Psoas muscle (tissue), 8 donors: Measurements from ENCODE around the gene GNLY. TPM values are rescaled to one million over a fixed set of nuclear protein-coding genes. Genes with fewer than 3 reads are reported as not detected.
A peak's percentile ranks its signal among the peaks of the same experiment; 100 is the strongest.

Experiments used
- ATAC-seq, 4 donors: fragments of 200-7000 bp; cut with Tn5 transposase; one replicate each; pipeline ENCODE4 v1.9.1; 2020; ENCODE audit warnings: moderate library complexity in 3 of 4, mild to moderate bottlenecking in 2 of 4
- DNase-seq, 2 donors: peaks; one replicate each; pipeline ENCODE4 v3.0.0-alpha.2; 2020
- H3K27ac ChIP-seq: fragments of 200-600 bp; one replicate; pipeline ENCODE4 v1.8.0; 2022
- H3K27me3 ChIP-seq, 3 donors: fragments of 200-600 bp in 1 of 3; one replicate each; pipeline versions ENCODE4 v1.6.1 to v1.8.0; 2013 to 2022; ENCODE audit warnings: low read length in 2 of 3, mild to moderate bottlenecking in 2 of 3, moderate library complexity in 1 of 3; ENCODE audit not compliant: insufficient read depth in 3 of 3
- H3K36me3 ChIP-seq, 2 donors: fragments of 200-600 bp in 1 of 2; one replicate each; pipeline versions ENCODE4 v1.6.1 to v1.8.0; 2013 to 2022; ENCODE audit warnings: low read depth in 1 of 2, mild to moderate bottlenecking in 1 of 2, moderate library complexity in 1 of 2; ENCODE audit not compliant: insufficient read depth in 1 of 2
- H3K4me1 ChIP-seq: fragments of 200-600 bp; one replicate; pipeline ENCODE4 v1.8.0; 2022
- H3K4me3 ChIP-seq: fragments of 200-600 bp; one replicate; pipeline ENCODE4 v1.8.0; 2022; ENCODE audit warnings: mild to moderate bottlenecking
- H3K9me3 ChIP-seq: fragments of 200-600 bp; one replicate; pipeline ENCODE4 v1.8.0; 2022
- CTCF ChIP-seq: fragments of 200-600 bp; IDR thresholded peaks from one replicate; pipeline ENCODE4 v1.8.0; 2022; ENCODE audit warnings: antibody characterized with exemption
- WGBS, 3 donors: extraction: QIAGEN DNeasy Blood & Tissue Kit; methylation state at CpG; one replicate each; pipeline versions ENCODE4 v1.1.6 to v1.1.7; 2013; 5-methylcytosine and 5-hydroxymethylcytosine counted together
- intact Hi-C, 2 donors: fragments of 100-400 bp; cut with DNase I; formaldehyde crosslinking; loops; one replicate each; pipeline versions ENCODE4 v1.11.0 to v1.14.2; 2022
- polyA plus RNA-seq, 3 donors: library from polyadenylated mRNA; stranded (reverse); fragments of 200-250 nt; gene quantifications; one replicate each; pipeline ENCODE4 v1.2.3, GENCODE V29; 2013
- total RNA-seq, 4 donors: library from RNA; stranded (reverse); fragmentation: NEBNext Ultra II Directional in 2 of 4; extraction: Animal tissue kit (Norgen Biotek cat#: 25700) in 2 of 4; gene quantifications; one replicate each; pipeline versions ENCODE4 v1.2.1 to v1.2.4, GENCODE V29; 2021 to 2023
- donor health status: healthy with polysubstance abuse.
- donor health status: DM: no; HTN: no; CAD: no; lungs with moderate emphysema.
- donor health status: Bipolar disorder and iron deficiency.
- donor health status: healthy.
- donor health status: DM: yes; HTN: yes; CAD: no.
- donor health status: DM: no; HTN: no; CAD: no.
- donor health status: DM: no; HTN: no; CAD: no.
- donor health status: DM: yes; HTN: yes; CAD: no.

Gene GNLY
- total and polyA plus RNA-seq, 7 donors: 0.58 to 31.6 (median 8.2) TPM

GRCh38 chr2:85675866-85676548 is 18.2 kb upstream of the GNLY start:
- Histone ChIP-seq H3K27ac (no peak overlapping the region), H3K4me3 (no peak overlapping the region), H3K9me3 (no peaks in the 10 kb centered on the region), H3K36me3 (no peaks in the 10 kb centered on the region), H3K27me3 (no peaks in the 10 kb centered on the region), H3K4me1 (peaks cover 15% of the 10 kb centered on the region)
- DNase-seq (no peak), ATAC-seq (no peak)
- intact Hi-C loops: no loop called here
- no peak for TF ChIP-seq CTCF
- WGBS, 3 donors: 82 to 92% (median 84%) methylated on average over 6 of the region's 6 CpGs

- Histone ChIP-seq H3K27ac (no peak overlapping the region), H3K4me3 (no peak overlapping the region), H3K27me3 (no peaks in the 10 kb centered on the region), H3K9me3 (no peaks in the 10 kb centered on the region), H3K4me1 (peaks cover 26% of the 10 kb centered on the region), H3K36me3 (no peaks in the 10 kb centered on the region)
- DNase-seq: no peak
- intact Hi-C loops: no loop called here
- WGBS, 3 donors: 74 to 82% (median 77%) methylated on average over 3 of the region's 3 CpGs
- TF ChIP-seq CTCF: no peak
- no peak for ATAC-seq
Measured at GRCh38 chr2:85678377-85678776, 15.8 kb upstream of the GNLY start.

GRCh38 chr2:85678794-85679672 is 15.1 kb upstream of the GNLY start:
- no peaks in the 10 kb centered on the region for H3K27me3 ChIP-seq
- no peak overlapping the region for H3K4me3 ChIP-seq
- no peak overlapping the region for H3K27ac ChIP-seq
- no peaks in the 10 kb centered on the region for H3K36me3 ChIP-seq
- TF ChIP-seq CTCF: peak; percentile 99
- H3K9me3 ChIP-seq: no peaks in the 10 kb centered on the region
- ATAC-seq (peak; percentile 66 to 84 (median 71)), DNase-seq (peak; percentile 92 to 95)
- peaks cover 26% of the 10 kb centered on the region for H3K4me1 ChIP-seq
- WGBS, 3 donors: 21 to 22% (median 21%) methylated on average over 25 of the region's 25 CpGs
- intact Hi-C loops: loop anchor here in 1 of 2 donors (1.0 kb wide), 2 partner anchors 28 to 135 kb away; no protein-coding TSS in a partner anchor

GRCh38 chr2:85680707-85681371 is 13.3 kb upstream of the GNLY start:
- no peak for DNase-seq
- no peak overlapping the region for H3K4me3 ChIP-seq
- TF ChIP-seq CTCF: no peak
- no peak for ATAC-seq
- intact Hi-C loops: loop anchor here in 1 of 2 donors (2.0 kb wide), 1 partner anchor 26 kb away; no protein-coding TSS in a partner anchor
- no peaks in the 10 kb centered on the region for H3K36me3 ChIP-seq
- H3K27ac ChIP-seq: peak overlapping the region; percentile 86
- peaks cover 26% of the 10 kb centered on the region for H3K4me1 ChIP-seq
- no peaks in the 10 kb centered on the region for H3K27me3 ChIP-seq
- H3K9me3 ChIP-seq: no peaks in the 10 kb centered on the region
- 68 to 78% (median 73%) methylated on average over 2 of the region's 2 CpGs for WGBS, 3 donors
